Sciatic nerve (tissue), 2 donors: ENCODE results near the gene NUCKS1. TPM values are rescaled to one million over a fixed set of nuclear protein-coding genes. Genes with fewer than 3 reads are reported as not detected.
A peak's percentile ranks its signal among the peaks of the same experiment; 100 is the strongest.
"Not testable (repeated sequence)": the region's sequence is repeated elsewhere in the genome, so short reads cannot be mapped to it uniquely, and the experiment has no call there.

Experiments used
- ATAC-seq: fragments of 200-7000 bp; cut with Tn5 transposase; one replicate; pipeline ENCODE4 v1.9.1; 2020; ENCODE audit warnings: mild to moderate bottlenecking, moderate library complexity
- DNase-seq: peaks from one replicate; pipeline ENCODE4 v3.0.0-alpha.2; 2020; ENCODE audit warnings: low spot score
- intact Hi-C: fragments of 100-400 bp; cut with DNase I; formaldehyde crosslinking; loops from one replicate; pipeline ENCODE4 v1.14.2; 2022
- total RNA-seq: library from RNA; stranded (reverse); fragmentation: NEBNext Ultra II Directional; extraction: Animal tissue kit (Norgen Biotek cat#: 25700); gene quantifications from one replicate; pipeline ENCODE4 v1.2.1, GENCODE V29; 2021
- donor health status: DM: no; HTN: no; CAD: no.
- donor health status: DM: no; HTN: no; CAD: no.

NUCKS1 gene
- total RNA-seq, 1 donor from 2014 or later, result 193 TPM

- ATAC-seq (no peak), DNase-seq (no peak)
- intact Hi-C loops, result no loop called here
Observed at GRCh38 chr1:205741681-205742080, 8.3 kb downstream of the NUCKS1 start.

- ATAC-seq, result peak; percentile 59
- DNase-seq, result no peak
- intact Hi-C loops, result no loop called here
Observed at GRCh38 chr1:205739348-205740160, 10.4 kb downstream of the NUCKS1 start.

GRCh38 chr1:205735218-205735617, 14.8 kb downstream of the NUCKS1 start:
- DNase-seq (no peak), ATAC-seq (no peak)
- intact Hi-C loops, result no loop called here

GRCh38 chr1:205733438-205734175, 16.4 kb downstream of the NUCKS1 start:
- no peak for ATAC-seq
- no peak for DNase-seq
- intact Hi-C loops, result no loop called here

- ATAC-seq, result no peak
- intact Hi-C loops, result no loop called here
Observed at GRCh38 chr1:205729945-205730610, 19.9 kb downstream of the NUCKS1 start.

GRCh38 chr1:205726619-205727125, 23.3 kb downstream of the NUCKS1 start:
- ATAC-seq, result no peak
- intact Hi-C loops, result no loop called here

More at GRCh38 chr1:205729945-205730610, 19.9 kb downstream of the NUCKS1 start:
- no peak for DNase-seq

GRCh38 chr1:205725514-205725913, 24.5 kb downstream of the NUCKS1 start:
- no peak for ATAC-seq
- intact Hi-C loops, result no loop called here
- no peak for DNase-seq

More at GRCh38 chr1:205726619-205727125, 23.3 kb downstream of the NUCKS1 start:
- no peak for DNase-seq

GRCh38 chr1:205720740-205721139, 29.2 kb downstream of the NUCKS1 start:
- DNase-seq, ATAC-seq, intact Hi-C loops: not testable (repeated sequence)

GRCh38 chr1:205719762-205720161, 30.2 kb downstream of the NUCKS1 start:
- DNase-seq (no peak), ATAC-seq (no peak)
- intact Hi-C loops, result no loop called here

- intact Hi-C loops, result no loop called here
- no peak for ATAC-seq
- no peak for DNase-seq
Observed at GRCh38 chr1:205719015-205719414, 31.0 kb downstream of the NUCKS1 start.

GRCh38 chr1:205716371-205717132, 33.4 kb downstream of the NUCKS1 start:
- ATAC-seq (no peak), DNase-seq (no peak)
- intact Hi-C loops, result no loop called here

- ATAC-seq (no peak), DNase-seq (no peak)
- intact Hi-C loops, result no loop called here
Observed at GRCh38 chr1:205715628-205716027, 34.4 kb downstream of the NUCKS1 start.

- DNase-seq, result no peak
- intact Hi-C loops, result no loop called here
Observed at GRCh38 chr1:205714906-205715246, 35.1 kb downstream of the NUCKS1 start.

GRCh38 chr1:205714190-205714905, 35.6 kb downstream of the NUCKS1 start:
- ATAC-seq, result peak; percentile 61
- DNase-seq, result no peak
- intact Hi-C loops, result no loop called here

More at GRCh38 chr1:205714906-205715246, 35.1 kb downstream of the NUCKS1 start:
- ATAC-seq, result no peak

GRCh38 chr1:205711105-205712048, 38.6 kb downstream of the NUCKS1 start:
- intact Hi-C loops, result no loop called here
- ATAC-seq, result peak; percentile 72
- DNase-seq, result no peak

- intact Hi-C loops, result no loop called here
- ATAC-seq (no peak), DNase-seq (no peak)
Observed at GRCh38 chr1:205710201-205711062, 39.5 kb downstream of the NUCKS1 start.
